Fibroblast of mammary gland (primary cell): ENCODE measurements around the gene RAB36.

Experiments
- DNase-seq: peaks from one replicate; pipeline ENCODE4 v3.0.0-alpha.2; 2010; ENCODE audit warnings: low read depth
- H3K4me3 ChIP-seq: 2 replicates; pipeline ENCODE4 v1.5.1; 2011; ENCODE audit warnings: low read depth, mild to moderate bottlenecking, low read length, moderate library complexity; ENCODE audit not compliant: control insufficient read depth
- TF ChIP-seq, protein P1 (sequence below): conservative IDR thresholded peaks from 2 replicates; pipeline ENCODE4 v1.5.1; 2011; ENCODE audit warnings: low read depth, low read length, inconsistent platforms; ENCODE audit not compliant: control insufficient read depth, insufficient read depth

The RAB36 gene, protein sequence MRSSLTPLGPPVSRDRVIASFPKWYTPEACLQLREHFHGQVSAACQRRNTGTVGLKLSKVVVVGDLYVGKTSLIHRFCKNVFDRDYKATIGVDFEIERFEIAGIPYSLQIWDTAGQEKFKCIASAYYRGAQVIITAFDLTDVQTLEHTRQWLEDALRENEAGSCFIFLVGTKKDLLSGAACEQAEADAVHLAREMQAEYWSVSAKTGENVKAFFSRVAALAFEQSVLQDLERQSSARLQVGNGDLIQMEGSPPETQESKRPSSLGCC

DNA sequence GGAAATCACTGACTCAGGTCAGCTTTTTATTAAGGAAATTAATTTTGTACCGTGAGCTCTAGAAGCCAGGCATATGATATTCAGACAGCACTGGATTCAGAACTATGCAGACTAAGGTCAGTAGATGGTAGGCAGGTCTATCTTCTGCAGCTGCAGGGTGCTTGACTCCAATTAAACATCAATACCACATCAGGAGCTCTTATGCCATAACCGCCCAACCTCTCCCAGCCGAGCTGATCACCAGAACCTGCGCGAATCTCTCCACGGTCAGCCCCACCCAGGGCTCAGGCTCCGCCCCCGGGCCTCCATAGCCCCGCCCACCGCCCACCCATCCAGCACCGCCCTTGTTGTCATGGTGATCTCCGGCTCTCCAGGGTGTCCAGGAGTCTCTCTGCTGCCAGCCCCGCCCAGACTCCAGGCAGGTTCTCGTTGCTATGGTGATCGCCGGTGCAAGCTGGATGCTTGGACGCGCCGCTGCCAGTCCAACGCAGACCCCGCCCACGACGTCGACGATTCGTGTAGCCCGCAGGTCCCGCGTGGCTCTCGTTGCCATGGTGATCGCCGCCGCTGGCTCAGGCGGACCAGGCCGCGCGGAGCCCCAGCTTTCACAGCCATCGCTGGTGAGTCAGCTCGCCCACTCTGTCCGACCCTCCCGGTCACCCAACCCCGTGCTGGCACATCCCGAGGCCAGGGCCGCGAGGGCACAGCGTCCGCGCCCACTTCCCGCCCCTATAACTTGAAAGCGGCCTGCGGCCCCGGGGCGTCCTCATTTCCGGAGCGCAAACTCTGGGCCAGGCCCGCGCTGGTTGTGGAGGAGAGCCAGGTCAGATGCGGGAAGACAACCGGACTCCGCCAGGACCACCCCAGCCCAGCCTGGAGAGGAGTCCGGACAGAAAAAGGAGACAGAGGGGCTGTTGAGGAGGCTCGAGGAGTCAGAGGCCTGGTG, at the start of gene RAB36:
Gene RAB36 (plus strand): TSS at position 546 of the 946 bp plus-strand sequence. CDS start 1,140 bp downstream, outside the sequence.
- H3K4me3 ChIP-seq: peak within 1 kb of the TSS; percentile 57
- TF ChIP-seq, protein P1, sequence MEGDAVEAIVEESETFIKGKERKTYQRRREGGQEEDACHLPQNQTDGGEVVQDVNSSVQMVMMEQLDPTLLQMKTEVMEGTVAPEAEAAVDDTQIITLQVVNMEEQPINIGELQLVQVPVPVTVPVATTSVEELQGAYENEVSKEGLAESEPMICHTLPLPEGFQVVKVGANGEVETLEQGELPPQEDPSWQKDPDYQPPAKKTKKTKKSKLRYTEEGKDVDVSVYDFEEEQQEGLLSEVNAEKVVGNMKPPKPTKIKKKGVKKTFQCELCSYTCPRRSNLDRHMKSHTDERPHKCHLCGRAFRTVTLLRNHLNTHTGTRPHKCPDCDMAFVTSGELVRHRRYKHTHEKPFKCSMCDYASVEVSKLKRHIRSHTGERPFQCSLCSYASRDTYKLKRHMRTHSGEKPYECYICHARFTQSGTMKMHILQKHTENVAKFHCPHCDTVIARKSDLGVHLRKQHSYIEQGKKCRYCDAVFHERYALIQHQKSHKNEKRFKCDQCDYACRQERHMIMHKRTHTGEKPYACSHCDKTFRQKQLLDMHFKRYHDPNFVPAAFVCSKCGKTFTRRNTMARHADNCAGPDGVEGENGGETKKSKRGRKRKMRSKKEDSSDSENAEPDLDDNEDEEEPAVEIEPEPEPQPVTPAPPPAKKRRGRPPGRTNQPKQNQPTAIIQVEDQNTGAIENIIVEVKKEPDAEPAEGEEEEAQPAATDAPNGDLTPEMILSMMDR: no peak
- peak; percentile 98 for DNase-seq

DNA sequence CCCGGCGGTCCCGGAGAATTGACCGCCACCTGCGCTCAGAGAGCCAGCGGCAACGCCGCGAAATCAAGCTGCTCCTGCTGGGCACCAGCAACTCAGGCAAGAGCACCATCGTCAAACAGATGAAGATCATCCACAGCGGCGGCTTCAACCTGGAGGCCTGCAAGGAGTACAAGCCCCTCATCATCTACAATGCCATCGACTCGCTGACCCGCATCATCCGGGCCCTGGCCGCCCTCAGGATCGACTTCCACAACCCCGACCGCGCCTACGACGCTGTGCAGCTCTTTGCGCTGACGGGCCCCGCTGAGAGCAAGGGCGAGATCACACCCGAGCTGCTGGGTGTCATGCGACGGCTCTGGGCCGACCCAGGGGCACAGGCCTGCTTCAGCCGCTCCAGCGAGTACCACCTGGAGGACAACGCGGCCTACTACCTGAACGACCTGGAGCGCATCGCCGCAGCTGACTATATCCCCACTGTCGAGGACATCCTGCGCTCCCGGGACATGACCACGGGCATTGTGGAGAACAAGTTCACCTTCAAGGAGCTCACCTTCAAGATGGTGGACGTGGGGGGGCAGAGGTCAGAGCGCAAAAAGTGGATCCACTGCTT, 49.4 kb upstream of the RAB36 start:
- DNase-seq: no peak
- no peak overlapping the region for H3K4me3 ChIP-seq
- TF ChIP-seq, protein P1: no peak

DNA sequence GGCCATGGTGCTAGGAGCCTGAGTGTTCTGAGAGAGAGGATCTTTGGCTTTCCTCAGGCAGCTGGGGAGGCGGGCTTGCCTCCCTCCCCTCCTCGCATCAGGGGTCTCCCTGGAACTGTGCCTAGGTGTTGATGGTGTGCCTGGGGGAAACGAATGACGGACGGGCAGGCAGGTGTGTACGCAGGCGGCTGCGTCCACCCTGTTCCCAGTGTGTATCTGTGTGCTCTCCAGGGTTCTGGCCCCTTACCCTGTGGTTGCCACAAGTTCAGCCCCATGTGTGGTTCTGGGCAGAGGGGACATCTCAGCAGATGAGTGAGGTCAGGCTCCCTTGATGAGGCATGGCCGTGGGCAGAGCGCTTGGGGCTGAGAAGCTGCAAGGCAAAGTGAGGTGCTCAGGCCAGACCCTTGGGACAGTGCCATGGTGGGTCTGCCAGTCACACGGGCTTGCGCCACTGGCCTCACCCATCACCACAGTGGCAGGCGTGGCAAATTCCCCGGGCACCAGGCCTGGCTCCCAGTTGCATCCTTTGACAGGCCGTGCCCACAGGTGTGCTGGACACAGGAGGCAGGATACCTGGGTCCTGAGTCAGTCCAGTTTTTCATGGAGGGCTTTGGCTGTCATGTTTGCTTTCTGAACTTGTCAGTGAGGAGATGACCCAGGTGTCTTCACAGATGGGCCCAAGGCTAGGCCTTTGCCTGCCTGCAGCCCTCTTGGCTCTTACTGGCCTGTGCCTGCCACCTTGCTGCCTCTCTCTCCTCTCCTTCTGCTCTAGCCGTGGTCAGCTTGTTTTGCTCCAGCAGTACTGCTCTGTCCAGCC, 47.7 kb upstream of the RAB36 start:
- no peak overlapping the region for H3K4me3 ChIP-seq
- TF ChIP-seq, protein P1: no peak
- no peak for DNase-seq

DNA sequence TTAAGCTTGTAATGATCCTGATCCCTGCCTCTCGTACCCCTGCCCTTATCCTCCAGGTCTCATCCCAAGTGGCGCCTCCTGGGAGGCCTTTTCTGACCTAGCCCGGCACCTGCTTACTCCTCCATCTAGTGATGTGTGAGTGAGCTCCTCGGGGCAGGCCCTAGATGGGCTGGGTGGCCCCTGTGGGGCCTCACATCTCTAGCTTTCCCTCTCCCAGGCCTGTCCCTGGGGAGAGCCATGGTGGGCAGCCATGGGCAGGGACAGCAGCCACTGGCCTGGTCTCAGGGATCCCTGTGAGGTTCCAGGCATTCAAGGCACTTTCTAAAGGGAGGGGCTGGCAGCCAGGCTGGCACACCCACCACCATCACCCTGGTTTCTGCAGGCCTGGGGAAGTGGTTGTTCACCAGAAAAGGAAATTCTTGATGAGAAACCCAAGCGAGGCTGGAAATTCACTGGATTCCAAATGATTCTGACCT, 47.0 kb upstream of the RAB36 start:
- DNase-seq: no peak
- no peak overlapping the region for H3K4me3 ChIP-seq
- TF ChIP-seq, protein P1: no peak

DNA sequence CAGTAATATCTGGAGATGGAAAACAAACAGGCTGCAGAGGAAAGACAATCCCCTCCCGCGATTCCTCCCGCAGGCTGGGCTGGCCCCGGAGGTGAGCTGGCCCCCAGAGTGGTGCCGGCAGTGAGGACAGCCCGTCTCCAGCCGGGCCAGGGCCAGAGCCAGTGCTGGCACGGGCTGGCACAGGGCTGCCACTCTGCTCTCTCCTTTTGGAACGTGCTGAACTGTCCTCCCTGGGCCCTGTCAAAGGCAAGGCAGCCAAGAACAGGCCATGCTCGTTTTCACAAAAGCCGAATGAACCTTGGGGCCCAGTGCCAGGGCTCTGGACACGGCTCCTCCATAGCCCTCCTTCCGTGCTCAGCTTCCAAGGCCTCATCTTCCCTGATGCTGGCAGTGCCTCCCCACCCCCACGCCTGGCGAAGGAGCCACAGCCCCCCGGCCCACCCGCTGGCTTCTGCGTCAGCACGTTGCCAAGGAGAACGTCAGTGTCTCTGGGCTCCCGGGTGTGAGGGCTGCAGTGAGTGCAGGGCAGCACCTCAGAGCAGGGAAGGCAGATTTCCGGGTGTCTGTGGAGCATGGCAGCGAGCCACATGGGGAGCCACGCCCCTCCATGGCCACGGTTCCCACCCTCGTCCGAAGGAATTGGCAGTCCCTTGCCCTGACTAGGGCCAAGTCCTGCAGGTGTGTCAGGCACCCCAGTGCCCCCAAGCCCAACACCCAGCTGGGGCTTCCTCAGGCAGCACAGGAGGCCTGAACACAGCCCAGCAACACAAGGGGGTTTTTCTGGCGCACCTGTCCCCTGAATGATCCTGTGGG, 46.4 kb upstream of the RAB36 start:
- TF ChIP-seq, protein P1: no peak
- no peak for DNase-seq
- H3K4me3 ChIP-seq: no peak overlapping the region
